Measurements from ENCODE around the gene ARID1B. TPM values are rescaled to one million over a fixed set of nuclear protein-coding genes. Genes with fewer than 3 reads are reported as not detected.
A peak's percentile ranks its signal among the peaks of the same experiment; 100 is the strongest.

Gene ARID1B
- total RNA-seq, 2 experiments from 2014 or later, result 36.9 to 38.9 TPM

- Mint-ChIP-seq H3K36me3 (ENCODE audit: low read depth) (peaks cover 7% of the 10 kb centered on the region), H3K4me1 (ENCODE audit: low read depth) (peaks cover 15% of the 10 kb centered on the region), H3K27me3 (no peaks in the 10 kb centered on the region), H3K27ac (no peak overlapping the region), H3K4me3 (no peak overlapping the region), H3K9me3 (no peaks in the 10 kb centered on the region)
- ChIA-PET POLR2A (interaction anchor here (0.8 to 1.0 kb wide), 2 partner anchors 9 to 17 kb away, joined by 3 to 4 read pairs; no protein-coding TSS in a partner anchor), CTCF (interaction anchor here (0.7 to 1.9 kb wide), 5 partner anchors 9 to 56 kb away, joined by 3 to 6 read pairs (median 3); no protein-coding TSS in a partner anchor)
- TF ChIP-seq CTCF (IDR thresholded peaks at IDR 0.05), result no peak
- ATAC-seq (no peak), DNase-seq (no peak)
- intact Hi-C loops (cut with micrococcal nuclease), result no loop called here
Measured at GRCh38 chr6:157090736-157091135, 313.6 kb downstream of the ARID1B start.

- Mint-ChIP-seq H3K4me3 (no peak overlapping the region), H3K9me3 (no peaks in the 10 kb centered on the region), H3K27me3 (no peaks in the 10 kb centered on the region), H3K4me1 (ENCODE audit: low read depth) (peaks cover 15% of the 10 kb centered on the region), H3K36me3 (ENCODE audit: low read depth) (peaks cover 7% of the 10 kb centered on the region), H3K27ac (no peak overlapping the region)
- ATAC-seq (no peak), DNase-seq (no peak)
- ChIA-PET CTCF (interaction anchor here (1.9 kb wide), 1 partner anchor 13 kb away, joined by 5 read pairs; no protein-coding TSS in a partner anchor), POLR2A (no interaction called here)
- intact Hi-C loops (cut with micrococcal nuclease), result no loop called here
- no peak for TF ChIP-seq CTCF (IDR thresholded peaks at IDR 0.05)
Measured at GRCh38 chr6:157091243-157091642, 314.1 kb downstream of the ARID1B start.

DNA sequence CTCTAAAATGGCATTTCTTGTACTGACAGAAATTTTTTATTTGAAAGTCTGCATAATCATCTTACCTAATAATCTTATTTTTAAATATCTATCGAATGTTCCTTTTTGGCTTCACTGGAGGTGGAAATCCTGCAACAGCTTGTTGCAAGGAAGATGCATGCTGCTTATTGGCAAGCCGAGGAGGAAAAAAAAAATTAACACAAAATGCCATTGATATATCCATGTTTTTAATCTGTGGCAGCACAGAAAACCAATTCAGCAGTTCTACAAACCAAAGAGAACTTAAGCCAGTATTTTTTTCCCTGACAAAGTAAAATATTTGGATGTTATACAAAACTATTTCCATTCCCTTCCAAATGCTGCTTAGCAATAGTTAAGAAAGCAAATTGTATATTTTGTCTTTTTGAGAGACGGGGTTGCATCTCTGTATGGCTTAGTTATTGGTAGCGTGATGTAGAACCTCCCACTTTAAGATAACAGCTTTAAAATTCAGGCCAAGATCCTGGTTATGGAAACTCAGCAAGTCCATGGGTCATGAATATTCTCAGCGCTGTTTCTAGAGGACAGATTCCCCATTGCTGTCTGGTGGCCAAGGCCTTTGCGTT is 314.8 kb downstream of the ARID1B start:
- no peaks in the 10 kb centered on the region for H3K27me3 Mint-ChIP-seq
- ChIA-PET CTCF (interaction anchor here (1.9 kb wide), 1 partner anchor 13 kb away, joined by 5 read pairs; no protein-coding TSS in a partner anchor), POLR2A (no interaction called here)
- TF ChIP-seq CTCF (IDR thresholded peaks at IDR 0.05), result no peak
- peaks cover 7% of the 10 kb centered on the region for H3K36me3 Mint-ChIP-seq (ENCODE audit: low read depth)
- no peak for DNase-seq
- no peaks in the 10 kb centered on the region for H3K9me3 Mint-ChIP-seq
- no peak overlapping the region for H3K27ac Mint-ChIP-seq
- no peak overlapping the region for H3K4me3 Mint-ChIP-seq
- intact Hi-C loops (cut with micrococcal nuclease), result no loop called here
- H3K4me1 Mint-ChIP-seq (ENCODE audit: low read depth), result peaks cover 15% of the 10 kb centered on the region
- no peak for ATAC-seq

GRCh38 chr6:157092736-157093135 is 315.6 kb downstream of the ARID1B start:
- Mint-ChIP-seq H3K4me1 (ENCODE audit: low read depth) (peaks cover 13% of the 10 kb centered on the region), H3K4me3 (no peak overlapping the region), H3K27ac (no peak overlapping the region), H3K36me3 (ENCODE audit: low read depth) (peaks cover 5% of the 10 kb centered on the region), H3K9me3 (no peaks in the 10 kb centered on the region), H3K27me3 (no peaks in the 10 kb centered on the region)
- intact Hi-C loops (cut with micrococcal nuclease), result no loop called here
- TF ChIP-seq CTCF (IDR thresholded peaks at IDR 0.05), result no peak
- POLR2A ChIA-PET, result no interaction called here
- no peak for ATAC-seq
- CTCF ChIA-PET, result no interaction called here
- no peak for DNase-seq

GRCh38 chr6:157093536-157093935 is 316.4 kb downstream of the ARID1B start:
- DNase-seq (no peak), ATAC-seq (no peak)
- intact Hi-C loops (cut with micrococcal nuclease), result no loop called here
- peak overlapping the region; percentile 47 for H3K27ac Mint-ChIP-seq
- H3K4me1 Mint-ChIP-seq (ENCODE audit: low read depth), result peaks cover 20% of the 10 kb centered on the region
- ChIA-PET CTCF (no interaction called here), POLR2A (interaction anchor here (0.9 kb wide), 1 partner anchor 18 kb away, joined by 3 read pairs; no protein-coding TSS in a partner anchor)
- H3K9me3 Mint-ChIP-seq, result no peaks in the 10 kb centered on the region
- TF ChIP-seq CTCF (IDR thresholded peaks at IDR 0.05), result no peak
- peaks cover 3% of the 10 kb centered on the region for H3K36me3 Mint-ChIP-seq (ENCODE audit: low read depth)
- H3K27me3 Mint-ChIP-seq, result no peaks in the 10 kb centered on the region
- no peak overlapping the region for H3K4me3 Mint-ChIP-seq

All from activated CD8-positive, alpha-beta T cell treated with anti-CD3 and anti-CD28 coated beads for 36 hours (primary cell).